HG03354 (cell line): ENCODE measurements around the gene CDK9.
"Not testable (repeated sequence)": the region's sequence is repeated elsewhere in the genome, so short reads cannot be mapped to it uniquely, and the experiment has no call there.

Experiments
- ATAC-seq: cut with Tn5 transposase; IDR thresholded peaks from one replicate; pipeline ENCODE4 v1.9.1; 2021; ENCODE audit warnings: mild to moderate bottlenecking; ENCODE audit not compliant: unreplicated experiment, poor library complexity, severe bottlenecking

The CDK9 gene

DNA sequence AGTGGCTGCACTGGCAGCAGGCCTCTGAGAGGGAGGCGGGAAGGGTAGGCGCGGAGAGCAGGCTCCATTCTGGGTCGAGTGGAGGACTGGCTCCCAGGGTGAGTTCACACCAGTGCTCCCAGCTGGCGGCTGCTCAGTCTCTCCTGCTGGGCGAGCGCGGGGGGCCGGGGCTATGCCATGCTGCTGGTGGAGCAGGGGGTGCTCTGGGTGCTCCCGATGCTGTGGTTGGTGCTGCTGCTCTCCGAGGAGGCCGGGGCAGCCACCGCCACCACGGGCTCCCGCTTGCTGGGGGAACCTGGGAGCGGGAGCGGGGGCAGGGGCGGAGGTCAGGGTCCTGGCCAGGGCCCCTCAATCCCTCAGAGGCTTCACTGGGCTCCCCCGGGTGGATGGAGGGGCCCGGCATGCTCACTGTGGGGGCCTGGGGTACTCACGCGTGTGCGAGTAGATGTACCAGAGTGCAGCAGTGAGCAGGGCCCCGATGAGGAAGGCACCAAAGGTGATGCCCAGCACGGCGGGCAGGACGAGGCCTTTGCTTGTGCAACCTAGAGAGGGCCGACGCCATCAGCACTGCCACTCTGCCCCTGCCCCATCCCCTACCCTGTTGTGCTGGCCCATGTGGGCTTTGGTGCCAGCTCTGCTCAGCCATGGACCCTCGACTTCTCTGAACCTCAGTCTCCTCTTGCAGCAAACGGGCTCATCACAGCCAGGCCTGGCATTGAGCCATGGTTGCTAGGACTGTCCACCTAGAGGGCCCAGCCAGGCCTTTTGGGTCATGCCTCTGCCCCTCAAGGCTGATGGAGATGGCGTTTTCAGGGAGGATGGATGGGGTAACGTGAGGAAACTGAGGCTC is 29.9 kb downstream of the CDK9 start:
- no peak for ATAC-seq

DNA sequence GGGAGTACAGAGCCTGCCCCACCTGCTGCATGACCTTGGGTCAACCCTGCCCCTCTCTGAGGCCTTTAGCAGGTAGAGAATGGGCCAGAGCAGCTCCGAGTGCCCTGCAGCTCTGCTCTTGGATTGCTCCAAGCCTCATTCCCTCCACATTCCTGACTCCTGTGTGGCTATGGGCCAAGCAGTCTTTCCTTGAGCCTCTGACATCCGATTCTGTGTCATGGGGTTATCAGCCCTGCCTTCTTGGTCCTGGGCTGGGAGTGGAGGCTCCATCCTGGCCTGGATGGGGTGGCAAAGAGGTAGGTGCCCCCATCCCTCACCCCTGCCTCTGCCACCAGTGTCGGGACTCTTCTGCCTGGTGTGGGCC is 30.5 kb downstream of the CDK9 start:
- ATAC-seq: no peak

DNA sequence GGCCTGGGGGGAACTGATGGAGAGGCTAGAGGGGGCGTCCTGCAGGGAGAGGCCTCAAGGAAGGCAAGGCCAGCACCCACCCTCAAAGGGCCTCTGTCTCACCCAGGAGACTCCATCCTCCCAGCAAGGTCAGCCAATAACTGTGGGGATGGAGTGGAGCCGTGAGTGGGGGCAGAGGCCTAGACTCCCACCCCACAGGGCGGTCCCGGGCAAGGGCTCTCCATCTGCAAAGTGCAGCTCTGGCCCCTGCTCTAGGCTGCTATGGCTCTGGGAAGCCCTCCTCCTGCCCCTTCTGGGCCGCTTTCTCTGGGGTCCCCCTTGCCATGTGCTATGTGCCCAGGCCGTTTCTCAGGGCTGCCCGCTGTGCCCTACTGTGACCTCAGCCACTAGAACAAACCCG is 30.9 kb downstream of the CDK9 start:
- ATAC-seq: no peak

DNA sequence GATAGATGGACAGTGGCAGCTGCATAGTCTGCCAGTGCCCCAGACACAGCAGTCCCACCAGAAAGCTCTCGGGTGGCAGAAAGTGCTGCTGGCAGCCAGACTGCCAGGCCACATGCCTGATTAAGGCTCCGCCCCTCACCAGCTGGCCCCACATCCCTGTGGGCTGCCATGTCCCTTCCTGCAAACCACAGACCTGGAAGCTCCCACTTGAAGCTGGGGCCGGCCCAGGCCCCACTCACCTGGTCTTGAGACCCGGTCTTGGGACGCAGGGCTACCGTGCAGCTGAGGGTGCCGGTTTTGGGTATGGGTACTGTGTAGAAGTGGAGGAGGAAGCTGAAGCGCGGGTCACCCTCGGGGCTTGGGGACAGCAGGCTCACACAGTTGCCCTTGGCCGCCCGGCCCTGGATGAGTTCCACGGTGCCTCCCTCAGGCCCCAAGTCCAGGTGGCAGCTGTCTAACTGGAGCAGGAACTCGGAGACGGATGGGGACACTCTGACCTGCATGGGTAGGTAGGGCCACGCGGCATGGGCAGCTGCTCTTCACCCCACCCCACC is 32.1 kb downstream of the CDK9 start:
- ATAC-seq: no peak

DNA sequence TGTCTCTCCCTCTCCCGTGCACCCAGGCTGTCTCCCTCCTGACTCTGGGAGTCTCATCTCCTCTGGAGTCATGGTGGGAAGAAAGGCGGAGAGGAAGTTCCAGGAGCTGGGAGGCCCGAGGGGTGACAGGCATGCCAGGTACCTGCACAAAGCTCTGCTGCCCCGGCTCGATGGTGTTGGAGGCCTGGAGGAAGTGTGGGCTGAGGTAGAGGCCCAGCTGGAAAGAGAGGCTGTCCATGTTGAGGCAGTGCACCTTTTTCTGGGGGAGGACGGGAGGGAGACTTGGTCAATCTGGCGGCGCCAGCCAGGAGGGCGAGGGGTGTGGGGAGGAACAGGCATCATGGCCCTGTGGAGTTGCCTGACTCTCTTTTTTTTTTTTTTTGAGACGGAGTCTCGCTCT is 32.7 kb downstream of the CDK9 start:
- ATAC-seq: no peak

DNA sequence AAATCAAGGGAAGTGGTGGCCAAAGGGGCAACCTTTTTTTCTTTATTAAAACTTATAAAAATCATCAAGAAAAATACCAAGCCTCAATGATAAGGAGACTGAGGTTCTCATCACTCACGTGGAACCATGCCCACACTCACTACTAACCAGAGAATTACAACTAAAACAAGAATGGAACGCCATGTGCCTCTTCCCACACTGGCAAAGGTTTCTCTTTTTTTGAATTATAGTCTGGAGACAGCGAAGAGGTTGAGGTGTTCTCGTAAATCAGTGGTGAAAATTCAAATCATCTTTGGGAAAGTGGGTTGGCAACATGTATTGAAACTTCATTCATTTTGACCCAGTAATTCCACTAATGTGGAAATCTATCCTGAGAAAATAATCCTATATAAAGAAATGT is 36.3 kb downstream of the CDK9 start:
- ATAC-seq: no peak

DNA sequence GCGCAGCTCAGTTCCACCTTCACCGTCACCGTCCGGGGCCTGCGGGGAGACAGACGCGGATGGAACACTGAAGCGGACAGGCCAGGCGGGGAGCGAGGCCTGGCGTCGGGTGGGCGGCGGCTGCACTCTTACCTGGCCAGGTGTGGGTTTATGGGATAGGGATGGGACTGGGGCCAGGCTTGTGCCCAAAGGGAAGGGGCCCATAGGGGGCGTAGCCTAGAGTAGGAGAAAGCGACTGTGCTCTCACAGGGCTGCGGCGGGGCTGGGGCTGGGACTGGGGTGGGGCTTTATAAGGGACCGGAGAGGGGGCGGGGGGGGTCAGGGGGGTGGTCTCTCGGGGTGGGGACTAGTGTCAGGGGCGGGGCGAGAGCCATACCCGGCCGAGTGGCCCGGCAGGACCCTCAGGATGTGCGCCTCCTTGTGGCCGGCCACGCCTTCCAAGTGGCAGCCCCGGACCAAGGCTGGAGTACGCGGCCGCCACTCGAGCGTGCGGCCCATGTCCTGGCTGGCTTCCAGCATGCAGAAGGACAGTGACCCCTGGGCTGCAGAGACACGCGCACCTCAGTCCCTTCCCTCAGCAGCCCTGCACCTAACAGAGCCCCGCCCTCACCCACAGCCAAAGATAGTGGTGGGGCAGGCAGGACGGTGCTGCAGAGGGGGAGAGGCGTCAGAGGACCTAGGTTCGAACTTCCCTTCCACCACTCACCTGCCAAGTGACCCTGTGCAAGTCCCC is 39.7 kb downstream of the CDK9 start:
- no peak for ATAC-seq

DNA sequence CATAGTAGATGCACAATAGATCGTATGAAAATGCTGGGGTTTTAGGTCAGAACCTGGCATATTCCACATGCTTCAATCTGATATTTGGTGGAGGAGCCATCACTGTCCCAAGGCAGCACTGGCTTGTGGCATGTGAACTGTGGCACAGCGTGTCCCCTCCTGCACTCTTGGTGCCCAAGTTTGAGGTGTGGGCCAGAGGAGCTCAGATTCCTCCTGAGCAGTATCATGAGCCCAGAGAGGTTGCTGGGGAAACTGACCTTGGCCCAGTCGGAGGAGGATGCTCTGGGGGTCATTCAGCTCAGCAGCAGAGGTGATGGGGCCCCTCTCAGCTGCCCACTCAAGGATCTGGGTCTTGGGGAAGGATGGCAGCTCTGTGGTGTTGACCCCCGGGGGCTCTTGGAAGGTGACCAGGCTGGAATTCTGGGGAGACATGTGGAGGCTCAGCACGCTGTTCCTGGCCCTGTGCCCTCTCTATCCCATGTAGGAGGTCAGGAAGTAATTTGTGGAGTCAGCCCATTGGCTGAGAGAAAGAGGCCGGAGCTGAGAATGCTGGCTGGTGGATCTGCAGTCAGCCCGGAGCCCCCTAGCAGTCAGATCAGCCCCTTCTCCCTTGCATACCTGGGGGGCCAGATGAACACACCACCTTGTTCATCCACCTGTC is 40.5 kb downstream of the CDK9 start:
- ATAC-seq: no peak

DNA sequence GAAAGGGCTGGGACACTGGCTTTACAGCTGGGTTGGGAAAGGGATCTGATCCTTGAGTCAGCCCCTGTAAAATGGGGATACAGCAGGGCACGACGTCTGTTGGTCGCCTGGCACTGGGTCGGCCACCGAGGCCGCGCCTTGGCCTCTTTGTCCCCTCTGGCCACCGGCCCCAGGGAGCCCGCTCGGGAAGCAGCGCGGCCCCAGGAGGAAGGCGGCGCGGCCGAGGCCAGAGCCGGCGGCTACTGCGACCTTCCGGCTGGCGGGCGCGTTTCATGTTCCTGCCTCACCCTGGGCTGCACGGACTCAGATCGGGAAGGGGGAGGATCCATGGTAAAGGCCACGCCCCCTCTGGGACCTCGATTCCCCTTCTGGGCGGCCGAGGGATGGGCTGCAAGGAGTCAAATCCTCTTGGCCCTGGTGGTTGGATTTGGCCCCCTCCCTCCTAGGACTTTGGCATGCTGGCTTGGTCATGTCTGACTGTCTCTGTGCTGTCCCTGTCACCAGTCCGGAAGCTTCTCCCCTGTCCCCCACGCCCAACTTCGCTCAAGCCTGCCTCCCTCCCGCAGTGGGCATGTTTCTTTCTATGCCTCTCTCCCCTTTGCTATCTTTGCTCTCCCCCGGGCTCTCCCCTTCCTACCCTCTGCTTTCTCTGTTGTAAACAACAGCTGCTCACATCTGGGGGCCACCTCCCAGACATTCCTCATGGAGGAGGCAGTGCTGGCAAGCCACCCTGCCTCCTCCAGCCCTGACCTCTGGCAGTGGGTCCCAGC is 42.6 kb downstream of the CDK9 start:
- ATAC-seq: no peak

DNA sequence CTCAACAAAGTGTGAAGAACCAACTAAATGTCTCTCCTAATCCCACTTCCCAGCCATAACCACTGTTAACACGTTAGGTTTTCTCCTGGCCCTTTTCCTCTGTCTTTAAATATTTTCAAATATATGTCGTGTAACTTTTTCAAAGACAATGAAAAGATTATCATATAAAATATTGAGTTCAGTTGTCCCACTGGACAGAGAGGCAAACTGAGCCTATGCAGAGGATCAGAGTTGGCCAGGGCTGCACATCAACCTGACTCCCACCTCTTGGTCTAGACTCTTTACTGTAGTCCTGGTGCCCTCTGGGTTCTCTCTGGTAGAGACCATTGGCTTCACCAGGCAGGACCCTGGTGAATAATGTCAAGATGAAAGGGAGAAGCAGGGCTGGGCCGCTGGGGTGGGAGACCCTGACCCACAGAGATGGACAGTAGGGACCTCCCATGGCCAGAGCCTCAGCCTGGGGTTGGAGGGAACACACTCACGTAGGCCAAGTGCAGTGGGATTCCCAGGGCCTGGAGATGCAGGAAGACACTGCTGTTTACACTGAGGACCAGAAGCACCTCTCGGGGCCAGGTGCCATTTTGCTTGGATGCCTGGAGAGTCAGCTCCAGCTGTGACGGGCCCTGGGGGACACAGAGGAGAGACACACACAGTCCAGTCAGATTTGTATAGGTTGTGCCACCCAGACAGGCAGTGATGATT is 43.5 kb downstream of the CDK9 start:
- ATAC-seq: no peak

DNA sequence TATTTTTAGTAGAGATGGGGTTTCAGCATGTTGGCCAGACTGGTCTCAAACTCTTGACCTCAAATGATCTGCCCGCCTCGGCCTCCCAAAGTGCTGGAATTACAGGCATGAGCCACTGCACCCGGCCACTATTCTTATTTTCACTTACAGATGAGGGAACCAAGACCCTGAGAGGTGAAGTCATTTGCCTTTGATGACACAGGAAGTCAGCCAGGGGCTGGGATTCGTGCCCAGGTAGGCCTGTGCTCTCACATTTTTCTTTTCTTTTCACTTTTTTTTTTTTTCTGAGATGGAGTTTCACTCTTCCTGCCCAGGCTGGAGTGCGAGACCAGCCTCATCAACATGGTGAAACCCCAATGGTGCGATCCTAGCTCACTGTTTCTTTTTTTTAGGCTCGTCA is 46.4 kb downstream of the CDK9 start:
- no peak for ATAC-seq

DNA sequence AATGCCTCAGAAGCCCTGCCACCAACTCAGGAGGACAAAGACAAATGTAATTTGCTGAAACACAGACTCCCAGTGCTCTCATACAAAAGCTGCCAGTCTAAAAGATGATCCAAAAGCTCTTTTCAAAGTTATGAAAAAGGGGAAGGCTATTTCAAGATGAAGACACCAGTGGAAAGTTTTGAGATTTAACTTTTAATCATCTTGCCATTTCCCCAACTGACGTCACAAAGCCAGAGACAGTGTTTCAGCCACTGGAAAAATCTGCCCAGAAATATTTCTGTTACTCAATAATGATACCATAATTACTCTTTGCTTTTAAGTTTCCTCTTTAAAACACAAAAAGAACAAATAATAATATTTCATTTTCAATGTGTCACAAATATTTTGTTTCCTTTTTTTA is 47.7 kb downstream of the CDK9 start:
- no peak for ATAC-seq

DNA sequence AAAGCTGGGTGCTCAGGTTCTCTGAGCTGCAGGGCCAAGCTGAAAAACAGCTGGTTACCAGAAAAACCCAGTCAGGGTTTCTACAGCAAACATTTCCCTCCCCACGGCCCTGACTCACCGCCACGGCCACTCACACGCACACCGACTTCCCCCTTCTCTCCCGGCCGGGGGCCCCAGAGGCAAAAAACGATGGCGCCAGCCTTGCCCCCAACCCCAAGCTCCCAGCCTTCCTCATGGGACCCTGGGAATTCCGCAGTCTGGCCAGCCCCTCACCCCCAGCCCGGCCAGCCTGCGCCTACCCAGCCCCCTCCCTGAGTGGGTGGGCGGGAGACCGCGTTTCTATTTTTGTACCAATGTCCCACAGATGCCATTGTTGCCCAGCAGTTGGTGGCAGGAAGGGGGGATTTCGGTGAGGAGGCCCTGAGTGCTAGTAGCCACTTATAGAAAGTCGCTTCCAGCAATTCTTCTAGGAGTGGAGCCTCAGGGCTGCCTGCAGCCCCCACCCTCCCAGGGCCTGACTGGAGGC is 50.2 kb downstream of the CDK9 start:
- ATAC-seq: no peak

DNA sequence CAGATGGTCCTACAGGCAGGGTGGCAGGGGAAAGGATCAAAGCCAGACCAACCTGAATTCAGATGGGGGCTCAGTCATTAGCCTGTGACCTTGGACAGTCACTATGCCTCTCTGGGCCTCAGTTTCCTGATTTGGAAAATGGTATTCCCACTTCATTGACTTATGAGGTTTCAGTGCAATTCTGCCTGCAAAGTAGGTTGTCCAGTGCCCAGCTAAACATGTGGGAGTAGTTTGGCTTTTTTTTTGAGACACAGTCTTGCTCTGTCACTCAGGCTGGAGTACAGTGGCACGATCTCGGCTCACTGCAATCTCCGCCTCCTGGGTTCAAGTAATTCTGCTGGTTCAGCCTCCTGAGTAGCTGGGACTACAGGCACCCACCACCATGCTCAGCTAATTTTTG is 50.7 kb downstream of the CDK9 start:
- ATAC-seq: not testable (repeated sequence)

DNA sequence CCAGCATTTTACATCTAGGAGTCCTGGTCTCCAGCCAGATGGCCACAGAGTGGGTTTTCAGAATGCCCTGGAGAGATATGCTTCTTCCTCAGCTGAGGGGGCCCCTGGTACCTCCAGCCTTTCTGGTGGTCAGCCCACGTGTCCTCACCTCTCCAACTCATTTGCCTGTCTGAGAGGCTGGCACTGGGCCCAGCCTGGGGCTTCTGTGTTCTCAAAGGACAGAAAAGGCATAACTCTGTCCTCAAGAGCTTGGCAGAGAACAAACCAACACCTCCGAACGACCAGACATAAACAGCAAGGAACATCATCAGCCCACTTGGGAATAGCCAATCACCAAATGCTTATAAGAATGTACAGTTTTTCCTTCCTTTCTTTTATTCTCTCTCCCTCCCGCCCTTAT is 51.5 kb downstream of the CDK9 start:
- no peak for ATAC-seq

DNA sequence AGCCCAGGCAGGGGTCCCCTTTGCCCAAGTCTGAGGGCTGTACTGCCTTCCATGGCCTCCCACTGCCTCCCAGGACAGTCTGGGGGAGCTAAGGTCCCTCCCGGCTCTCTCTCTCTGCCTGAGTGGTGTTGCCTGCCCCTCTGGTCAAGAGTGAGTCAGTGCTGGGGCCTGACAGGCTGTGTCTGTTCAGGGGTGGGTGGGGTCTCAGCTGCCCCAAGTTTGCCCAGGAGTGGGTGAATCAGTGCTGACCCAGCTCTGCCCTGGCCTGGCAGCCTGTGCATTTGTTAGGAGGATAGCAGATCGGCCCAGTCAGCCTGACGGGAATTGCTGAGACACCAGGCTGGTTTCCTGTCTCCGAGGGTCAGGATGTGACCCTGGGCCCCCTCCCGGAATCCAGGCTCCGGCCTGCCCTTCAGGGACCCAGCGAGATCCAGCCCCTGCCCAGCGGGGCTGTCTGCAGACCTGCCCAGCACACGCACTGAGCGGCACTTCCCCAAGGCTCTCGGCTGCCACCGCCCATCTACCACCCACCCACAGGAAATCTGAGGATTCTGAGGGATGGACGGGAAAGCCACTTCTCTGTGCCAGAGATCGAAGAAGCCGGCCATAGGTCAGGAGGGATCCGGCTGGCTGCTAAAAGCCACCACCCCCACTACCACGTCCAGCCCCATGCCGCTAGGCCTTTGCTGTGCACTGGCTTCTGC is 52.7 kb downstream of the CDK9 start:
- no peak for ATAC-seq
